ENCODE measurements around the gene MLLT3. TPM values are rescaled to one million over a fixed set of nuclear protein-coding genes. Genes with fewer than 3 reads are reported as not detected.

The MLLT3 gene
- total and polyA plus RNA-seq, 2 donors (not counting 3 experiments of a cell fraction or from before 2014, with no cell fraction given) = 6.1 to 10.0 TPM

DNA sequence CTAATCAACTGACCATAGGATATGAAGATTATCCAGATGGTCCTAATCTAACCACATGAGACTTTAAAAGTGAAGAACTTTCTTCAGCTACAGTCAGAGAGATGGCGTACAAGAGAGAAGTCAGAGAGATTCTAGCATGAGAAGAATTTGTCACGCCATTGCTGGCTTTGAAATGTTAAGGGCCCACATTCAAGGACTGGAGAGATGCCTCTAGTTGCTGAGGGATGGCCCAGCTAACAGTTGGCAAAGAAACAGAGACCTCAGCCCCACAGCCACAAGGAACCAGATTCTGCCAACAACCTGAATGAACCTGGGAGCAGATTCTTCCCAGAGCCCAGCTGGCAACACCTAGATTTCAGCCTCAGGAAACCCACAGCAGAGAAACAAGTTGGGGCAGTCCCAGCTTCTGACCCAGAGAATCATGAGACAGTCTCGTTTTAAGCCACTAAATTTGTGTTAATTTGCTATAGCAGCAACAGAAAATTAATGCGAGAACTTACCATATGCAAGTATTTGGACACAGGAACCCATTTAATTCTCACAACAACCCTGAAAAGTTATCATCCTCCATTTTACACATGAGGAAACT is 132.0 kb downstream of the MLLT3 start:
- ChIA-PET POLR2A (no interaction called here), CTCF (interaction anchor here (0.8 kb wide), 1 partner anchor 12 kb away, joined by 3 read pairs; no protein-coding TSS in a partner anchor)
- Histone ChIP-seq H3K9me3 (replicated peaks; ENCODE audit: control insufficient read depth, insufficient read depth, low read length) (no peaks in the 10 kb centered on the region), H3K4me3 (replicated peaks in 1 of 3; ENCODE audit: insufficient read depth in 1 of 3, low read depth in 1 of 3, low read length in 3 of 3) (no peak overlapping the region), H3K9ac (replicated peaks; ENCODE audit: extremely low read depth, insufficient read depth, low read length) (no peak overlapping the region), H3K9me1 (replicated peaks; ENCODE audit: control insufficient read depth, extremely low read depth, insufficient read depth, low read length) (no peaks in the 10 kb centered on the region), H3K4me1 (ENCODE audit: control insufficient read depth, extremely low read depth, insufficient read depth, low read length) (no peaks in the 10 kb centered on the region), H3K79me2 (ENCODE audit: control insufficient read depth, insufficient read depth, low read length) (no peaks in the 10 kb centered on the region), H4K20me1 (replicated peaks; ENCODE audit: control insufficient read depth, extremely low read depth, insufficient read depth, low read length) (no peaks in the 10 kb centered on the region), H3K27me3 (ENCODE audit: control insufficient read depth in 2 of 2, insufficient read depth in 2 of 2, low read length in 2 of 2) (no peaks in the 10 kb centered on the region), H3K27ac (ENCODE audit: insufficient read depth, low read depth, low read length) (no peak overlapping the region), H2AFZ (ENCODE audit: low read depth, low read length) (no peak overlapping the region), H3K4me2 (ENCODE audit: insufficient read depth, low read length) (no peak overlapping the region), H3K36me3 (ENCODE audit: control insufficient read depth in 2 of 2, extremely low read depth in 1 of 2, insufficient read depth in 2 of 2, low read length in 2 of 2) (no peaks in the 10 kb centered on the region)
- no peak for TF ChIP-seq POLR2AphosphoS5 (IDR thresholded peaks at IDR 0.05; ENCODE audit: insufficient read depth, low read depth, low read length)
- TF ChIP-seq, protein P1, sequence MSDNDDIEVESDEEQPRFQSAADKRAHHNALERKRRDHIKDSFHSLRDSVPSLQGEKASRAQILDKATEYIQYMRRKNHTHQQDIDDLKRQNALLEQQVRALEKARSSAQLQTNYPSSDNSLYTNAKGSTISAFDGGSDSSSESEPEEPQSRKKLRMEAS (IDR thresholded peaks at IDR 0.05; ENCODE audit: insufficient read depth, insufficient read length) = no peak
- no peak for TF ChIP-seq JUN (IDR thresholded peaks at IDR 0.05; ENCODE audit: borderline replicate concordance, insufficient read depth, insufficient read length, low read depth)
- TF ChIP-seq FOS (IDR thresholded peaks at IDR 0.05; ENCODE audit: borderline replicate concordance, insufficient read depth, low read length) = no peak
- TF ChIP-seq EZH2 (IDR thresholded peaks at IDR 0.05; ENCODE audit: borderline replicate concordance, low read depth, low read length, severe bottlenecking) = no peak
- TF ChIP-seq POLR2A (IDR thresholded peaks at IDR 0.05; ENCODE audit: low read depth, low read length) = no peak
- TF ChIP-seq GATA2 (IDR thresholded peaks at IDR 0.05; ENCODE audit: insufficient read depth, insufficient read length, low read depth, low read length) = no peak
- TF ChIP-seq MYC (IDR thresholded peaks at IDR 0.05; ENCODE audit: low read depth, low read length) = no peak
- intact Hi-C loops (cut with micrococcal nuclease) (no loop called here), dilution Hi-C loops (cut with MboI; ENCODE audit: extremely low pct_ligation_motif_present, low sequenced_read_pairs) (no loop called here)
- BruUV-seq (replicated peaks) = no TSS peak
- DNase-seq (ENCODE audit: low read depth, low spot score) = no peak
- FAIRE-seq = no peak

DNA sequence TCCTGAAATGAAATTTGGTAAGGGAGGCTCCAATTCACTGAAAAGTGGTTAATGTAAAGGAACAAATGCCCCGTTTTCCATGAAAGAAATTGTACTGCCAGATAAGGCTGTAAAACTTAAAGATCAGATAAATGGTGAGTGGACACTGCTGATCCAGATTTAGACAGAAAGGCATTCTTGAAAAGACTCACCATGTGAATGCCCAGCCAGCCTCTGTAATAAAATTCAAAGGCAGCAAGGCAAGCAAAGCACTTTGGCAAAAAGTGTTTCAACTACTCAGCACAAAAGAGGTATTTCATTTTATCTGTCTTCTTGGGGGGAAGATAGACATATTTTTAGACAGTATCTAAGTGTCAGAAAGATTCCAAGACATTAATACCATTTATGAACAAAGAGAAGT is 133.6 kb downstream of the MLLT3 start:
- BruUV-seq (replicated peaks) = no TSS peak
- Histone ChIP-seq H2AFZ (ENCODE audit: low read depth, low read length) (no peak overlapping the region), H3K27ac (ENCODE audit: insufficient read depth, low read depth, low read length) (no peak overlapping the region), H3K9ac (replicated peaks; ENCODE audit: extremely low read depth, insufficient read depth, low read length) (no peak overlapping the region), H3K36me3 (ENCODE audit: control insufficient read depth in 2 of 2, extremely low read depth in 1 of 2, insufficient read depth in 2 of 2, low read length in 2 of 2) (no peaks in the 10 kb centered on the region), H3K4me1 (ENCODE audit: control insufficient read depth, extremely low read depth, insufficient read depth, low read length) (no peaks in the 10 kb centered on the region), H3K4me3 (replicated peaks in 1 of 3; ENCODE audit: insufficient read depth in 1 of 3, low read depth in 1 of 3, low read length in 3 of 3) (no peak overlapping the region), H3K4me2 (ENCODE audit: insufficient read depth, low read length) (no peak overlapping the region), H3K9me3 (replicated peaks; ENCODE audit: control insufficient read depth, insufficient read depth, low read length) (no peaks in the 10 kb centered on the region), H4K20me1 (replicated peaks; ENCODE audit: control insufficient read depth, extremely low read depth, insufficient read depth, low read length) (no peaks in the 10 kb centered on the region), H3K79me2 (ENCODE audit: control insufficient read depth, insufficient read depth, low read length) (no peaks in the 10 kb centered on the region), H3K9me1 (replicated peaks; ENCODE audit: control insufficient read depth, extremely low read depth, insufficient read depth, low read length) (no peaks in the 10 kb centered on the region), H3K27me3 (ENCODE audit: control insufficient read depth in 2 of 2, insufficient read depth in 2 of 2, low read length in 2 of 2) (no peaks in the 10 kb centered on the region)
- DNase-seq (ENCODE audit: low read depth, low spot score) = no peak
- TF ChIP-seq POLR2A (IDR thresholded peaks at IDR 0.05; ENCODE audit: low read depth, low read length) = no peak
- no peak for TF ChIP-seq FOS (IDR thresholded peaks at IDR 0.05; ENCODE audit: borderline replicate concordance, insufficient read depth, low read length)
- no peak for TF ChIP-seq EZH2 (IDR thresholded peaks at IDR 0.05; ENCODE audit: borderline replicate concordance, low read depth, low read length, severe bottlenecking)
- TF ChIP-seq, protein P1 (IDR thresholded peaks at IDR 0.05; ENCODE audit: insufficient read depth, insufficient read length) = no peak
- TF ChIP-seq, protein P2, sequence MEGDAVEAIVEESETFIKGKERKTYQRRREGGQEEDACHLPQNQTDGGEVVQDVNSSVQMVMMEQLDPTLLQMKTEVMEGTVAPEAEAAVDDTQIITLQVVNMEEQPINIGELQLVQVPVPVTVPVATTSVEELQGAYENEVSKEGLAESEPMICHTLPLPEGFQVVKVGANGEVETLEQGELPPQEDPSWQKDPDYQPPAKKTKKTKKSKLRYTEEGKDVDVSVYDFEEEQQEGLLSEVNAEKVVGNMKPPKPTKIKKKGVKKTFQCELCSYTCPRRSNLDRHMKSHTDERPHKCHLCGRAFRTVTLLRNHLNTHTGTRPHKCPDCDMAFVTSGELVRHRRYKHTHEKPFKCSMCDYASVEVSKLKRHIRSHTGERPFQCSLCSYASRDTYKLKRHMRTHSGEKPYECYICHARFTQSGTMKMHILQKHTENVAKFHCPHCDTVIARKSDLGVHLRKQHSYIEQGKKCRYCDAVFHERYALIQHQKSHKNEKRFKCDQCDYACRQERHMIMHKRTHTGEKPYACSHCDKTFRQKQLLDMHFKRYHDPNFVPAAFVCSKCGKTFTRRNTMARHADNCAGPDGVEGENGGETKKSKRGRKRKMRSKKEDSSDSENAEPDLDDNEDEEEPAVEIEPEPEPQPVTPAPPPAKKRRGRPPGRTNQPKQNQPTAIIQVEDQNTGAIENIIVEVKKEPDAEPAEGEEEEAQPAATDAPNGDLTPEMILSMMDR (IDR thresholded peaks at IDR 0.05; ENCODE audit: extremely low read depth in 1 of 2, insufficient read depth in 1 of 2, low read depth in 1 of 2, low read length in 2 of 2) = no peak
- TF ChIP-seq GATA2 (IDR thresholded peaks at IDR 0.05; ENCODE audit: insufficient read depth, insufficient read length, low read depth, low read length) = no peak
- TF ChIP-seq MYC (IDR thresholded peaks at IDR 0.05; ENCODE audit: low read depth, low read length) = no peak
- TF ChIP-seq JUN (IDR thresholded peaks at IDR 0.05; ENCODE audit: borderline replicate concordance, insufficient read depth, insufficient read length, low read depth) = no peak
- no peak for TF ChIP-seq POLR2AphosphoS5 (IDR thresholded peaks at IDR 0.05; ENCODE audit: insufficient read depth, low read depth, low read length)
- ChIA-PET CTCF (interaction anchor here (1.4 kb wide), 1 partner anchor 21 kb away, joined by 4 read pairs; no protein-coding TSS in a partner anchor), POLR2A (no interaction called here)
- intact Hi-C loops (cut with micrococcal nuclease) = no loop called here
- FAIRE-seq = no peak
- dilution Hi-C loops (cut with MboI; ENCODE audit: extremely low pct_ligation_motif_present, low sequenced_read_pairs) = no loop called here

Data from endothelial cell of umbilical vein (primary cell).